GM18502 (cell line): Measurements from ENCODE around the gene SP2.

Source experiments
- ATAC-seq: cut with Tn5 transposase; IDR thresholded peaks from one replicate; pipeline ENCODE4 v1.9.1; 2021; ENCODE audit warnings: mild to moderate bottlenecking; ENCODE audit not compliant: unreplicated experiment, poor library complexity

The SP2 gene

DNA sequence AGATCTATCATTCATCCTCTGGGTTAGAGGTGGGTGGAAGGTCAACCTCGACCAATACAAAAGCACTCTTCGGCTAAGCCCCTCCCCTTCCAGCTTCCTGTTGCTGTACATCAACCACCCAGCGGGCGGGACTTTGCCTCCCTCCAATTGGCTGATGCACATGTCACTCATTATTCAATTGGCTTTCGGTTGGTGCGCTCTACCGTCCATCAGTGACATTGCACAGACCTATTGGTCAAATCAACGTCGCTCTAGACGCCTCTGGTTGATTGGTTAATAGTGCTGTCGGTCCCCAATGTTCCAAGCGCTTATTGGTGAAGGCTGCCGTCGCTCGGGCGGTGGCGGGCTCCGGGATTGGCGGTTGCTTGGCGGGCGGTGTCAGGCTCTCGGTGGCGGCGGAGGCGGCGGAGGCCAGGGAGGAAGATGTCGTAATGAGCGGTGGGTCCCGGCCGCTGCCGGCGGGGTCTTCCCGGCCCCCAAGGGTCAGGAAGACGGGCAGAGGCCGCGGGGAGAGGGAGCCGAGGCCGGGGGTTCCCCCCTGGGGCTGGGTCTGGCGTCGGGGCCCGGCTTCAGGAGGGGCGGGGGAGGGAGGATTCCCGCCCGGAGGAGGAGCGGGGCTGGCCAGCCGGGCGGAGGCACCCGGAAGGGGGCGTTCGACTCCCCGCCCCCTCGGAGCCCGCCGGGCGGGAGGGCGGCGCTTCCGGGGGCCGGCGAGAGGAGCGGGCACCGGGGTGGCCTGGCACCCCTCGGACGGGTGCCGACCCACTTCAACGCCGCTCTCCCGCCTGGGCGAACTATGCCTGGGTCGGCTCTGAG, at the start of gene SP2:
SP2 (plus strand) TSS at position 381 of the 816 bp plus-strand sequence; CDS start at position 432, 51 bp downstream.
- ATAC-seq, result peak; percentile 92

GRCh38 chr17:47846716-47847340, 49.2 kb upstream of the SP2 start:
- ATAC-seq, result no peak

- ATAC-seq, result no peak
These were observed 48.5 kb upstream of the SP2 start for GRCh38 chr17:47847341-47848197.

DNA sequence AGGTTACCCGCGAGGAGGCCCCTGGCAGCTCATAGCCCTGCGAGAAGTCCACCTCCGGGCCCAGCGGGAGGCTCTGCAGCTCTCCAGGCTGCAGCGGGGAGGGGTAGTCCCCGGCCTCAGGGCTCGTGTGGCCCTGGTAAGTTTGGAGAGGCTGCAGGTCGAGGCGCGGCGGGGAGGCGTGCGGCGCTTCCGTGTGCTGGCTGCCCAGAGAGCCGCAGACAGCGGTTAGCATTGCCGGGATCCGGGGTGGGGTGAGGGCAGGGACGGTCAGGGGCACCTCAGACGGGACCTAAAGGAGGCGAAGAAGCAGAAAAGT, 47.9 kb upstream of the SP2 start:
- ATAC-seq, result no peak

GRCh38 chr17:47850373-47850691, 45.7 kb upstream of the SP2 start:
- no peak for ATAC-seq

DNA sequence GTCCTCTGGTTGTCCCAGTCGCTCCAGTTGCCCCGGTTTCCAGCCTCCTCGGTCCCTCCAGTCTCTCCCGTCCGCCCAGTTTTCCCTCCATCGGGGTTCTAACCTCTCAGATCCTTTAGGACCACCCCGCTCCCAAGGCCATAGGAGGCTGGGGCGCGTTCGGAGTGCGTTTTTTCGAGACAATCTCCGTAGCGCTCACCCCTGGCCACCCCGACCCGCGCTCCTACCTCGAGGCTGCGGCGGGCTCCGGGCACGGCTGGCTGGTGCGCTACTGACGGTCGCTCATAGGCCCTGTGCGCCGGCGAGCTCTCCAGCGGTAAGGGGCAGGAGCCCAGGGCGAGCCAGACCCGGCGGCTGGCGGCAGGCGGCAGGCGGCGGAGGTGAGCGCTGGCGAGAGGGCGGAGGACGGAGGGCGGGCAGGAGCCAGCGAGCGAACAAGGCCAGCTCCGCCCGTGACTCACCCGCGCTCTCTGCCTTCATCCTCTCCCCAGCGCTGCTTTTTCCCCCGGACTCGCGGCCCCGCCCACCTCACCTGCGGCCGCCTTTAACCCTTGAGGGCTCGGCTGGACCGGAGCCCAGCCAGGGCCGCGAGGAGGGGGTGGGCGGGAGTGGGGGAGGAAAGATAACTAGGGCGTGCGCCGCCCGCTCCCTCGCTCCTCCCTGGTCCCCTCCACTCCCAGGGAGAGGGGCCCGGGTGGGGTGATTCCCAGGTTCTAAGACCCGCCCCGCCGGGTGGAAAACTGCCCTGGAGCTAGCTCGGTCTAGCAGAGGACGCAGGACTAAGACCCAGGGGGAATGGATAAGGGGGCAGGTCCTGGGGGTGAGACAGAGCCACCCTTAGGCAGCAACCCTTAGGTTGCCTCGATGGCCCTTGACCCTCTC, 45.1 kb upstream of the SP2 start, which contains the start of gene SP6:
SP6 (minus strand) TSS at position 472 of the 882 bp plus-strand sequence. CDS start 2,734 bp downstream, outside the sequence.
- no peak for ATAC-seq

GRCh38 chr17:47851764-47852112, 44.3 kb upstream of the SP2 start:
- no peak for ATAC-seq

GRCh38 chr17:47852113-47852949, 43.7 kb upstream of the SP2 start:
- no peak for ATAC-seq

DNA sequence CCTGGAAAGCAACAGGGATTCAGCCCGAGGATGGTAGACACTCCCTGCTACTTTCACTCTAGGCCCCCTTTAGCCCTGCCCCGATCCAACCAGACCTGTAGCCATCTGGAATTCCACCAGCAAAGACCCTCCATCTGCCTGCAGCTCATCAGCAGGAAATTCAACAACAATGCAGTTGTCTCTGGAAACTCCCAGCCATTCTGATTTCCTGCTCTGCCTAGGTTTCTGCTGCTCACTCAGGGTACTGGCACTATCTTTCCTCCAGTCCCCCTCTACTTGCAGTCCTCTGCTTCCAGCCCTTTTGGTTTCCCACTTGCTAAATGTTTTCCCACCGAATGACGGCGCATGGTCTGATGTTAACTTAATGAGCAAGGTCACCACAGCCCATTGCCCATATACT, 42.4 kb upstream of the SP2 start:
- no peak for ATAC-seq

GRCh38 chr17:47855737-47856136, 40.3 kb upstream of the SP2 start:
- no peak for ATAC-seq

DNA sequence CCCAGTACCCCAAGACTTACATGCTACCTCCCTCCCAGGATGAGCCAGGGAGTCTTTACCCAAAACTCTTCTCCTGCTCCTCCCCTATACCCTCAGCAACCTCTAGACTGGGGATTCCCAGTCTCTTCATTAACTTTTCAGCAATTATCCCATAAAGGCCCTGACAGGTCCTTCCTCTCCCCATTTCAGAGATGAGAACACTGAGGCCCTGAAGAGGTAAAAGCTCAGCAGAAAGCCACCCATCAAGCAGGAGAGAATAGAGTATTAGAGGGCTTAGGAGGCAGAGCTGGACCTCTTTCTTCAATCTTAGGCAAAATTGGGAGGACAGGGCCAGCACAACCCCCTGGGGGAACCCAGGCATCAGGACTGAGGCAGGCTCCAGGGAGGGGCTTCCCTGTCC, 39.2 kb upstream of the SP2 start:
- ATAC-seq, result no peak

- no peak for ATAC-seq
These were observed 38.2 kb upstream of the SP2 start for GRCh38 chr17:47857551-47858455.

- ATAC-seq, result no peak
These were observed 35.6 kb upstream of the SP2 start for GRCh38 chr17:47860386-47860785.

DNA sequence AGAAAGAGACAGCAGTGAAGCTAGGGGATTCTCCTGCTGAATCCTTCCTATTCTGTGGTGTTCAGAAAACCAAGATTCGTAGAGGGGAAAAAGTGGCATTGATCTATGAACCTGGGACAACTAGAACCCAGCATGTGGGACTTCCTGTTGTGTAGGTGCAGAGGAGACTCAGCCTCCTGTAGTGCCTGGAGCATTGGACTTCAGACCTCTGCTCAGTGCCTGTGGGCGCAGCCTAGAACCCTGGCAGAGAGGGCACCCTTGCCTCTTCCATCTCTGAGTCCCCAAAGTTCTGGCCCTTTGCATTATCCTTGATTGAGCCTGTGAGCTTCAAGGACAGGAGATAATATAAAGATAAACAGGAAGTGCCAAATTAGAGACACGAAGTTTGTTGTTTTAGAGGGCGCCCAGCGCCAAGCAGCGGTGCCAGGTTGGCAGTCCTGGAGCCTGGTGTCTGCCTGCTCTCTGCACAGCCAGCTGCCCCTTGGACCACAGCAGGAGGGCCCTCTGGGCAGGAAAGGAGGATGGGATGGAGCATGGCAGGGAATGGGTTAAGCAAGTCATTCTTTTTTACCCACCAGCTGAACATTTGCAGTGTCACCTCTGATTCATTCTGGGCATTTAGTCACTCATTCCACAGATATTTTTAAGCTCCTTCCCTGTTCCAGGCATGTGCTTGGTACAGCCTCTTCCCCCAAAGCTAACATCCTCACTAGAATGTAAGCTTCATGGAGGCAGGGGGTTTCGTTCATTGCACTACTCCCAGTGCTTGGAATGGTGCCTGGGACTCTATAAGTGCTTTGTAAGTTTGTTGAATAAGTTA, 33.2 kb upstream of the SP2 start:
- ATAC-seq, result no peak

DNA sequence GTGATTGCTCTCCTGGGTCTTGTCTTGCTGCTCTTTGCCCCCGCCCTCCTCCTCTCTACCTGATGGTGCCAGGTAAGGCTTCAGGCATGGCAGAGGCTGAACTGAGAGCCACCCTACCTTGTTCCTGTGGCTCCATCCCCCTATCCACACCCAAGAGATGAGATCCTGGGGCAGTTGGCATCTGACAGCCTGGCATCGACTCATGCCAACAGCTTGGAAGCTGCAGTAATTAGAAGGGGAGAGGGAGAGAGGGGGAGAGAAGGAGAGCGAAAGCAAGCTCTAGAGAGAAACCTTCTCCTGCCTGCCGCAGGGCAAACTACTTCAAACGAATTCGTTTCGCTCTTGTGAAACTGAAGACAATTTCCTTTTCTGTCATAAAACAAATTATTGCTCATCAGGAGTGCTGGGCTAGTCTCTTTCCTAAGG, 31.2 kb upstream of the SP2 start:
- no peak for ATAC-seq

- no peak for ATAC-seq
These were observed 29.1 kb upstream of the SP2 start for GRCh38 chr17:47866941-47867340.

- no peak for ATAC-seq
These were observed 28.1 kb upstream of the SP2 start for GRCh38 chr17:47867813-47868533.
